Stomach (tissue), 4 donors: ENCODE results near the gene CYP4V2.

Source experiments
- POLR2A ChIP-seq, 4 donors: fragments of 450-650 bp; IDR thresholded peaks; one replicate each; pipeline ENCODE4 v1.6.1; 2016; ENCODE audit warnings: antibody characterized with exemption in 4 of 4, control low read depth in 2 of 4, mild to moderate bottlenecking in 1 of 4, moderate library complexity in 1 of 4
- POLR2AphosphoS5 ChIP-seq, 3 donors: sonication (generic); formaldehyde crosslinking; IDR thresholded peaks; one replicate each; pipeline ENCODE4 v1.6.1; 2016; ENCODE audit warnings: antibody characterized with exemption in 3 of 3
- TF ChIP-seq, protein P1 (sequence below), 7 experiments: fragments of 450-650 bp in 4 of 7; fragments of 200-600 bp in 3 of 7; sonication (generic) in 3 of 7; IDR thresholded peaks; one replicate each; pipeline ENCODE4 v1.5.1; 2016 to 2019; ENCODE audit warnings: antibody characterized with exemption in 7 of 7, control low read depth in 2 of 7, mild to moderate bottlenecking in 1 of 7

DNA sequence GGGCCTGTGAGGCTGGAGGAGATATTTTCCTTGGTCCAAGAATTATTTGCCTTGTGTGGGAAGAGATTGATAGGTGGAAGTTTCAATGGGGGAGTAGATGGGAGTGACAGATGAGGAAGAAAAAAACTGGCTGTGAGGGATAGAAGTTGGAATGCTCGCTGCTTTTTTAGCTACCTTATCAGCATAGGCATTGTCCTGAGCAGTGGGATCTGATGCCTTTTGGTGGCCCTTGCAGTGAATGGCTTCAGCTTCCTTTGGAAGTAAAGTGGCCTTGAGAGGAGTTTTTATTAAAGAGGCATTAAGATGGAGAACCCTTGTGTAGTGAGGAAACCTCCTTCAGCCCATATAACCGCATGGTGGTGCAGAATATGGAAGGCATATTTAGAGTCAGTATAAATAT, 52.0 kb downstream of the CYP4V2 start:
- TF ChIP-seq, protein P1, sequence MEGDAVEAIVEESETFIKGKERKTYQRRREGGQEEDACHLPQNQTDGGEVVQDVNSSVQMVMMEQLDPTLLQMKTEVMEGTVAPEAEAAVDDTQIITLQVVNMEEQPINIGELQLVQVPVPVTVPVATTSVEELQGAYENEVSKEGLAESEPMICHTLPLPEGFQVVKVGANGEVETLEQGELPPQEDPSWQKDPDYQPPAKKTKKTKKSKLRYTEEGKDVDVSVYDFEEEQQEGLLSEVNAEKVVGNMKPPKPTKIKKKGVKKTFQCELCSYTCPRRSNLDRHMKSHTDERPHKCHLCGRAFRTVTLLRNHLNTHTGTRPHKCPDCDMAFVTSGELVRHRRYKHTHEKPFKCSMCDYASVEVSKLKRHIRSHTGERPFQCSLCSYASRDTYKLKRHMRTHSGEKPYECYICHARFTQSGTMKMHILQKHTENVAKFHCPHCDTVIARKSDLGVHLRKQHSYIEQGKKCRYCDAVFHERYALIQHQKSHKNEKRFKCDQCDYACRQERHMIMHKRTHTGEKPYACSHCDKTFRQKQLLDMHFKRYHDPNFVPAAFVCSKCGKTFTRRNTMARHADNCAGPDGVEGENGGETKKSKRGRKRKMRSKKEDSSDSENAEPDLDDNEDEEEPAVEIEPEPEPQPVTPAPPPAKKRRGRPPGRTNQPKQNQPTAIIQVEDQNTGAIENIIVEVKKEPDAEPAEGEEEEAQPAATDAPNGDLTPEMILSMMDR (IDR thresholded peaks at IDR 0.05), result no peak
- TF ChIP-seq POLR2AphosphoS5 (IDR thresholded peaks at IDR 0.05) (no peak), POLR2A (IDR thresholded peaks at IDR 0.05) (no peak)
